Type B pancreatic cell (in vitro differentiated cells): ENCODE results near the gene SNAI3. TPM values are rescaled to one million over a fixed set of nuclear protein-coding genes. Genes with fewer than 3 reads are reported as not detected.

Experiments
- DNase-seq: peaks from one replicate; pipeline ENCODE4 v3.0.0; 2021; ENCODE audit warnings: mixed read lengths; ENCODE audit not compliant: unreplicated experiment; ENCODE audit errors: extremely low spot score
- H3K27ac Mint-ChIP-seq: 2 replicates; pipeline ENCODE4 v1.8.0; 2021; ENCODE audit warnings: mild to moderate bottlenecking, mixed read lengths
- H3K27me3 Mint-ChIP-seq: 2 replicates; pipeline ENCODE4 v1.8.0; 2021; ENCODE audit warnings: mixed read lengths
- H3K36me3 Mint-ChIP-seq: 2 replicates; pipeline ENCODE4 v1.8.0; 2021; ENCODE audit warnings: mixed read lengths
- H3K4me1 Mint-ChIP-seq: one replicate; pipeline ENCODE4 v1.8.0; 2021; ENCODE audit warnings: mixed read lengths; ENCODE audit not compliant: unreplicated experiment
- H3K4me3 Mint-ChIP-seq: 2 replicates; pipeline ENCODE4 v1.8.0; 2021; ENCODE audit warnings: mild to moderate bottlenecking, mixed read lengths
- H3K9me3 Mint-ChIP-seq: 2 replicates; pipeline ENCODE4 v1.8.0; 2021; ENCODE audit warnings: mixed read lengths
- CTCF ChIP-seq: fragments of 200-600 bp; sonication (generic); conservative IDR thresholded peaks from 2 replicates; pipeline ENCODE4 v1.5.0; 2021; ENCODE audit warnings: antibody characterized with exemption, mild to moderate bottlenecking
- total RNA-seq: library from RNA; stranded (reverse); gene quantifications from 2 replicates; pipeline ENCODE4 v1.2.1, GENCODE V29; 2021; ENCODE audit warnings: low replicate concordance

The SNAI3 gene
- total RNA-seq, 1 donor from 2014 or later = 0.68 TPM

GRCh38 chr16:88649924-88650748 lies 36.2 kb downstream of the SNAI3 start:
- TF ChIP-seq CTCF = no peak
- Mint-ChIP-seq H3K9me3 (no peaks in the 10 kb centered on the region), H3K4me3 (peak overlapping the region; percentile 87), H3K4me1 (peaks cover 7% of the 10 kb centered on the region), H3K27ac (peak overlapping the region; percentile 41), H3K27me3 (no peaks in the 10 kb centered on the region), H3K36me3 (no peaks in the 10 kb centered on the region)
- no peak for DNase-seq

- no peak for DNase-seq
- H3K27me3 Mint-ChIP-seq = no peaks in the 10 kb centered on the region
- TF ChIP-seq CTCF = no peak
- peak overlapping the region; percentile 87 for H3K4me3 Mint-ChIP-seq
- H3K27ac Mint-ChIP-seq = peak overlapping the region; percentile 66
- no peaks in the 10 kb centered on the region for H3K36me3 Mint-ChIP-seq
- H3K4me1 Mint-ChIP-seq = peaks cover 9% of the 10 kb centered on the region
- no peaks in the 10 kb centered on the region for H3K9me3 Mint-ChIP-seq
These were observed 36.9 kb downstream of the SNAI3 start for GRCh38 chr16:88649195-88649923.

GRCh38 chr16:88647178-88648070 lies 38.9 kb downstream of the SNAI3 start:
- peaks cover 9% of the 10 kb centered on the region for H3K4me1 Mint-ChIP-seq
- no peak for TF ChIP-seq CTCF
- H3K9me3 Mint-ChIP-seq = no peaks in the 10 kb centered on the region
- H3K36me3 Mint-ChIP-seq = no peaks in the 10 kb centered on the region
- no peaks in the 10 kb centered on the region for H3K27me3 Mint-ChIP-seq
- H3K4me3 Mint-ChIP-seq = no peak overlapping the region
- DNase-seq = no peak
- no peak overlapping the region for H3K27ac Mint-ChIP-seq

- no peaks in the 10 kb centered on the region for H3K27me3 Mint-ChIP-seq
- DNase-seq = no peak
- no peak overlapping the region for H3K4me3 Mint-ChIP-seq
- no peak for TF ChIP-seq CTCF
- peaks cover 9% of the 10 kb centered on the region for H3K4me1 Mint-ChIP-seq
- H3K36me3 Mint-ChIP-seq = no peaks in the 10 kb centered on the region
- no peaks in the 10 kb centered on the region for H3K9me3 Mint-ChIP-seq
- H3K27ac Mint-ChIP-seq = no peak overlapping the region
These were observed 39.8 kb downstream of the SNAI3 start for GRCh38 chr16:88646345-88647034.

GRCh38 chr16:88645941-88646340 lies 40.4 kb downstream of the SNAI3 start:
- DNase-seq = no peak
- Mint-ChIP-seq H3K9me3 (no peaks in the 10 kb centered on the region), H3K36me3 (no peaks in the 10 kb centered on the region), H3K27ac (no peak overlapping the region), H3K4me1 (peaks cover 9% of the 10 kb centered on the region), H3K27me3 (no peaks in the 10 kb centered on the region), H3K4me3 (no peak overlapping the region)
- TF ChIP-seq CTCF = no peak
